ENCODE measurements around the gene CADM2.

The CADM2 gene

GRCh38 chr3:85003479-85003878 lies 44.7 kb downstream of the CADM2 start:
- TF ChIP-seq, protein P1, sequence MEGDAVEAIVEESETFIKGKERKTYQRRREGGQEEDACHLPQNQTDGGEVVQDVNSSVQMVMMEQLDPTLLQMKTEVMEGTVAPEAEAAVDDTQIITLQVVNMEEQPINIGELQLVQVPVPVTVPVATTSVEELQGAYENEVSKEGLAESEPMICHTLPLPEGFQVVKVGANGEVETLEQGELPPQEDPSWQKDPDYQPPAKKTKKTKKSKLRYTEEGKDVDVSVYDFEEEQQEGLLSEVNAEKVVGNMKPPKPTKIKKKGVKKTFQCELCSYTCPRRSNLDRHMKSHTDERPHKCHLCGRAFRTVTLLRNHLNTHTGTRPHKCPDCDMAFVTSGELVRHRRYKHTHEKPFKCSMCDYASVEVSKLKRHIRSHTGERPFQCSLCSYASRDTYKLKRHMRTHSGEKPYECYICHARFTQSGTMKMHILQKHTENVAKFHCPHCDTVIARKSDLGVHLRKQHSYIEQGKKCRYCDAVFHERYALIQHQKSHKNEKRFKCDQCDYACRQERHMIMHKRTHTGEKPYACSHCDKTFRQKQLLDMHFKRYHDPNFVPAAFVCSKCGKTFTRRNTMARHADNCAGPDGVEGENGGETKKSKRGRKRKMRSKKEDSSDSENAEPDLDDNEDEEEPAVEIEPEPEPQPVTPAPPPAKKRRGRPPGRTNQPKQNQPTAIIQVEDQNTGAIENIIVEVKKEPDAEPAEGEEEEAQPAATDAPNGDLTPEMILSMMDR (IDR thresholded peaks at IDR 0.05), result no peak
- TF ChIP-seq ZFX (IDR thresholded peaks at IDR 0.05; ENCODE audit: borderline replicate concordance), result no peak

DNA sequence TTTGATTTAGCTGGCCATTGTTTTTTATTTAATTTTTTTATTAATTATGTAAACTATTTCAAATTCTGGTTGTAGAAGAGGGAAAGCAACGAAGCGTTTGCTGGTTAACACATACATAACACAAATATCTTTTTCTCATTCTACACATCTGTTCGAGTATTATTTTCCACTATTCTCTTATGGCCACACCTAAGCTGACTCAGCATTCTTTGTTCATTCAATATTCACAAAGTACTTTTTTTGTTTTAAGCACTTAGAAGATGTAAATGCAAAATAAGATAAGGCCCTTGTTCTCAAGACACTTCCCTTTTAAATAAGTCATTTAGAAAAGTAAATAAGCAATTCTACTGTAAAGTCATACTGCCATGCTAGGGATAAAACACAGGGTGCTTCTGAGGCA lies 45.4 kb downstream of the CADM2 start:
- H3K27ac ChIP-seq, result no peak overlapping the region
- TF ChIP-seq ZFX (IDR thresholded peaks at IDR 0.05; ENCODE audit: borderline replicate concordance), result no peak
- TF ChIP-seq, protein P1 (IDR thresholded peaks at IDR 0.05), result no peak

More at GRCh38 chr3:85003479-85003878, 44.7 kb downstream of the CADM2 start:
- no peak overlapping the region for H3K27ac ChIP-seq

GRCh38 chr3:85005946-85006345 lies 47.2 kb downstream of the CADM2 start:
- TF ChIP-seq ZFX (IDR thresholded peaks at IDR 0.05; ENCODE audit: borderline replicate concordance), result no peak
- TF ChIP-seq, protein P1 (IDR thresholded peaks at IDR 0.05), result no peak

DNA sequence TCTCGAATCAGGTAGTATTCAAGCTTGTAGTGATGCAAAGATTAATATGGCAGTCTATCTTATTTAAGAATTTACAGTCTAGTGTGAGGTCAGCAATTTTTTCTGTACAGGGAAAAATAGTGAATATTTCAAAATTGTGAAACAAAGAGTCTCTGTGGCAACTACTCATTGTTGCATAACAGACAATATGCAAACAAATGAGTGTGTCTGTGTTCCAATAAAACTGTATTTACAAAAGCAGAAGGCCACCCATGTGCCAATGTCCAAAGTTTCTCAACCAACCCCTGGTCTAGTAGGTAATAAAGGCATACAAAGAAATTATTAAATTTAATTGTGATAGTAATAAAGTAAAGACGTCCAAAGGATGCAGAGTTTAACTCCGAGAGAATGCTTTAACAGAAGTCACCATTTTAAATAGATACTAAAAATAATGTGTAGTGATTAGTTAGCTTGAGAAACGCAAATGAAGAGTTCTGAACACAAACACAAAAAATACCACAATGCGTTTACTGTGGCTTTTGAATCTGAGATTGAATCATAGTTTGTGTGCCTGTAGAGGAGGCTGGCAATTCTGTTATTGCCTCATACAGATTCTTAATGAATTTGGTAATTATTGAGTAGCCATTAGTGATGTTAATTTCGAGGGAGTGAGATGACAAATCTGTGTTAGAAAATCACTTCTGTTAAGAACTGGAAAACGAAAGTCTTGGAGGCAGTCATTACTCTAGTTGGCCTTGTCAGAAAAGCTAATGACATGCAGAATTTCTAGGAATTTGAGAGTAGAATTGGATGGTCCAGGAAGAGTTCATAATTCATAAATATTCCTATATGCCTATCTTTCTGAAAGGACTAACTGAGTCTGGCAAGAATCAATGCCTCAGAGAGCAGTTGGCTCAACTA lies 48.7 kb downstream of the CADM2 start:
- H3K27ac ChIP-seq, result no peak overlapping the region
- TF ChIP-seq ZFX (IDR thresholded peaks at IDR 0.05; ENCODE audit: borderline replicate concordance), result no peak
- TF ChIP-seq, protein P1 (IDR thresholded peaks at IDR 0.05), result no peak

More at GRCh38 chr3:85005946-85006345, 47.2 kb downstream of the CADM2 start:
- peak overlapping the region; percentile 24 for H3K27ac ChIP-seq

DNA sequence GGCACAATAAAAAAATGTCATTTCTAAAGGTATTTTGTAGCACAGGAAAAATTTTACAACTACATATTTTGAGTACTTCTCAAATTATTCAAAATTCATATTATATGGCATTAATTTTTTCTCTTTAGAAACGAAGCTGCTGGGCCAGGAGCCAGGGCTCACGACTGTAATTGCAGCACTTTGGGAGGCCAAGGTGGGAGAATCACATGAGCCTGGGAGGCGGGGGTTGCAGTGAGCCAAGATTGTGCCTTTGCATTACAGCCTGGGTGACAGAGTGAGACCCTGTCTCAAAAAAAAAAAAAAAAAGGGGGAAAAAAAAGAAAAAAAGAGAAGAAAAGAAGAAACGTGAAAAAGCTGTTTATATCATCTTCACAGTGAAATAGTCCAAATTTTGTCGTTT lies 62.0 kb downstream of the CADM2 start:
- TF ChIP-seq, protein P1 (IDR thresholded peaks at IDR 0.05), result no peak
- TF ChIP-seq ZFX (IDR thresholded peaks at IDR 0.05; ENCODE audit: borderline replicate concordance), result no peak
- no peak overlapping the region for H3K27ac ChIP-seq

DNA sequence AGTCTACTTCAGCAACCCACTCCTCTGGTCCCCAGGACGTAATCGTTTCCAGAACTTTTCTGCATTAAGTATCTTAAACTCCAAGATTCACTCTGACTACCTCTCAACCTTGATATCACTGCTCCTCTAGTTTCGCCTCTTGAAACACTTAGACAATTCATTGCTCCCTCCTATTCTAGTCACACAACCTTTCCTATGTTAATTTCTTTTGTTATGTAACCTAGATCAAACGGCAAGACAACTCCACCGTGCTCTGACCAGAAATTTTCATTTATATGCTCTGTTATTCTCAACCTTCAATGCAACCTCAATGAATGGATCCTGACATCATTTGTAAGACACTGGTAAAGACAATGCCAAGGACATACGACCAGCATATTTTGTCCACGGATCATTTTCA lies 71.3 kb downstream of the CADM2 start:
- TF ChIP-seq, protein P1 (IDR thresholded peaks at IDR 0.05), result no peak
- no peak for TF ChIP-seq ZFX (IDR thresholded peaks at IDR 0.05; ENCODE audit: borderline replicate concordance)
- H3K27ac ChIP-seq, result no peak overlapping the region

- no peak for TF ChIP-seq ZFX (IDR thresholded peaks at IDR 0.05; ENCODE audit: borderline replicate concordance)
- TF ChIP-seq, protein P1 (IDR thresholded peaks at IDR 0.05), result no peak
- H3K27ac ChIP-seq, result no peak overlapping the region
Measured at GRCh38 chr3:85037203-85037602, 78.4 kb downstream of the CADM2 start.
